B cell (primary cell): ENCODE results near the gene ANKS1B. TPM values are rescaled to one million over a fixed set of nuclear protein-coding genes. Genes with fewer than 3 reads are reported as not detected.

Source experiments
- ATAC-seq: fragments of 200-7000 bp; cut with Tn5 transposase; one replicate; pipeline ENCODE4 v1.10.0; 2021; ENCODE audit warnings: low read depth, mild to moderate bottlenecking, moderate number of reproducible peaks, moderate library complexity
- CTCF ChIA-PET: fragments of 350-600 bp; sonication (Branson Sonifier 250); formaldehyde crosslinking; loops from one replicate; lab custom pipeline; 2021; ENCODE audit warnings: antibody characterized with exemption, inconsistent platforms; lab: Charles Lee
- POLR2A ChIA-PET: fragments of 350-600 bp; sonication (Branson Sonifier 250); formaldehyde crosslinking; loops from one replicate; lab custom pipeline; 2021; ENCODE audit warnings: antibody characterized with exemption; lab: Charles Lee
- DNase-seq: peaks from one replicate; pipeline ENCODE4 v3.0.0; 2013
- H2AFZ ChIP-seq: 2 replicates; pipeline ENCODE4 v1.6.1; 2012; ENCODE audit warnings: mild to moderate bottlenecking, low read depth, low read length; ENCODE audit not compliant: insufficient read depth, poor library complexity, severe bottlenecking
- H3K27ac ChIP-seq, 2 donors: 1 replicate in 1 of 2; 2 replicates in 1 of 2; pipeline ENCODE4 v1.5.1; 2012 to 2013; ENCODE audit warnings: low read length in 2 of 2, mild to moderate bottlenecking in 2 of 2, moderate library complexity in 1 of 2
- H3K27me3 ChIP-seq, 4 experiments: fragments of 200-600 bp in 1 of 4; sonication (generic) in 1 of 4; replicated peaks in 1 of 4; 1 replicate in 2 of 4; 2 replicates in 2 of 4; pipeline versions ENCODE4 v1.6.1 to v1.7.0; 2013 to 2016; ENCODE audit warnings: low read length in 3 of 4, mild to moderate bottlenecking in 2 of 4, mixed read lengths in 1 of 4, moderate library complexity in 1 of 4; ENCODE audit not compliant: insufficient read depth in 4 of 4, control insufficient read depth in 3 of 4; ENCODE audit errors: control extremely low read depth in 1 of 4
- H3K36me3 ChIP-seq, 2 experiments: replicated peaks in 1 of 2; 1 replicate in 1 of 2; 2 replicates in 1 of 2; pipeline versions ENCODE4 v1.6.1 to v1.7.1; 2013; ENCODE audit warnings: low read length in 1 of 2; ENCODE audit not compliant: insufficient read depth in 2 of 2, control insufficient read depth in 1 of 2; ENCODE audit errors: control extremely low read depth in 1 of 2, extremely low read depth in 1 of 2
- H3K4me1 ChIP-seq, 2 donors: fragments of 200-600 bp in 1 of 2; sonication (generic) in 1 of 2; 1 replicate in 1 of 2; 2 replicates in 1 of 2; pipeline versions ENCODE4 v1.5.1 to v1.6.1; 2013 to 2017; ENCODE audit warnings: low read length in 2 of 2; ENCODE audit not compliant: control insufficient read depth in 2 of 2, insufficient read depth in 2 of 2
- H3K4me2 ChIP-seq: replicated peaks from 2 replicates; pipeline ENCODE3; 2012; ENCODE audit warnings: mild to moderate bottlenecking, low read depth, low read length; ENCODE audit not compliant: poor library complexity, severe bottlenecking
- H3K4me3 ChIP-seq, 5 experiments: fragments of 200-600 bp in 1 of 5; sonication (generic) in 1 of 5; 1 replicate in 3 of 5; 2 replicates in 2 of 5; pipeline versions ENCODE4 v1.5.1 to v1.7.0; 2011 to 2016; ENCODE audit warnings: low read length in 4 of 5, mild to moderate bottlenecking in 4 of 5, low read depth in 2 of 5, control low read depth in 1 of 5, moderate library complexity in 1 of 5; ENCODE audit not compliant: insufficient read depth in 1 of 5; ENCODE audit errors: control extremely low read depth in 1 of 5, extremely low read depth in 1 of 5
- H3K79me2 ChIP-seq: fragments of 200-600 bp; sonication (generic); one replicate; pipeline ENCODE4 v1.6.0; 2016; ENCODE audit warnings: low read length; ENCODE audit not compliant: control insufficient read depth, insufficient read depth
- H3K9ac ChIP-seq: fragments of 200-600 bp; sonication (generic); 2 replicates; pipeline ENCODE4 v1.6.1; 2017; ENCODE audit warnings: mild to moderate bottlenecking, low read length, moderate library complexity
- H3K9me3 ChIP-seq, 3 donors: one replicate each; pipeline versions ENCODE4 v1.6.1 to v1.7.1; 2013; ENCODE audit warnings: low read length in 2 of 3; ENCODE audit not compliant: control insufficient read depth in 2 of 3, insufficient read depth in 1 of 3; ENCODE audit errors: control extremely low read depth in 1 of 3
- H4K20me1 ChIP-seq: 2 replicates; pipeline ENCODE4 v1.6.0; 2012; ENCODE audit warnings: mild to moderate bottlenecking, low read length; ENCODE audit not compliant: insufficient read depth, control insufficient read depth, poor library complexity, severe bottlenecking
- H3K27ac Mint-ChIP-seq: one replicate; pipeline ENCODE4 v1.8.0; 2021; ENCODE audit warnings: mixed read lengths
- H3K27me3 Mint-ChIP-seq: one replicate; pipeline ENCODE4 v1.8.0; 2021; ENCODE audit warnings: mixed read lengths
- H3K4me1 Mint-ChIP-seq: one replicate; pipeline ENCODE4 v1.8.0; 2021; ENCODE audit warnings: mixed read lengths
- H3K4me3 Mint-ChIP-seq: one replicate; pipeline ENCODE4 v1.8.0; 2021; ENCODE audit warnings: mixed read lengths
- H3K9me3 Mint-ChIP-seq: one replicate; pipeline ENCODE4 v1.8.0; 2022; ENCODE audit warnings: mixed read lengths; ENCODE audit not compliant: insufficient read depth
- EZH2 ChIP-seq: IDR thresholded peaks from 2 replicates; pipeline ENCODE4 v1.6.1; 2012; ENCODE audit warnings: borderline replicate concordance, low read depth, mild to moderate bottlenecking, moderate library complexity, low read length; ENCODE audit not compliant: insufficient read depth, poor library complexity, severe bottlenecking
- WGBS: methylation state at CpG from one replicate; pipeline ENCODE4 v1.1.5; 2013; ENCODE audit warnings: missing lambda C conversion rate; ENCODE audit not compliant: insufficient coverage; 5-methylcytosine and 5-hydroxymethylcytosine counted together
- intact Hi-C: fragments of 100-400 bp; cut with micrococcal nuclease; formaldehyde crosslinking; loops from one replicate; pipeline ENCODE4 v1.10.0; 2022
- polyA plus RNA-seq: library from polyadenylated mRNA; depleted of rRNA; stranded (reverse); fragments of >200 nt; gene quantifications from 2 replicates; pipeline ENCODE4 v1.2.3, GENCODE V29; 2012
- total RNA-seq, 2 donors: library from RNA; stranded (reverse); fragments of 120-200 nt in 1 of 2; gene quantifications; 1 replicate in 1 of 2; 2 replicates in 1 of 2; pipeline versions ENCODE4 v1.2.3 to v1.2.4, GENCODE V29; 2013 to 2022
- TF ChIP-seq, protein P1 (sequence below): fragments of 200-600 bp; IDR thresholded peaks from one replicate; pipeline ENCODE4 v1.8.0; 2022; ENCODE audit warnings: antibody characterized with exemption, mild to moderate bottlenecking

ANKS1B gene
- total and polyA plus RNA-seq, 2 donors (not counting 1 experiment from before 2014, with no cell fraction given): not detected

- H3K4me1 Mint-ChIP-seq: no peaks in the 10 kb centered on the region
- POLR2A ChIA-PET: no interaction called here
Measured at GRCh38 chr12:98974767-98975381, 1009.9 kb downstream of the ANKS1B start.

GRCh38 chr12:98973395-98973794 lies 1011.3 kb downstream of the ANKS1B start:
- H3K9me3 ChIP-seq: no peaks in the 10 kb centered on the region
- H2AFZ ChIP-seq: no peak overlapping the region
- no peaks in the 10 kb centered on the region for H3K9me3 Mint-ChIP-seq
- no peak overlapping the region for H3K4me3 ChIP-seq
- no peaks in the 10 kb centered on the region for H3K27me3 Mint-ChIP-seq
- H3K4me3 Mint-ChIP-seq: no peak overlapping the region
- no peaks in the 10 kb centered on the region for H3K36me3 ChIP-seq
- no peak for DNase-seq
- H3K4me2 ChIP-seq: no peak overlapping the region
- ATAC-seq: no peak
- ChIA-PET POLR2A (no interaction called here), CTCF (no interaction called here)
- H3K27me3 ChIP-seq: no peaks in the 10 kb centered on the region
- no CpG with 5 or more reads among the region's 2 CpGs for WGBS
- intact Hi-C loops: no loop called here
- no peaks in the 10 kb centered on the region for H4K20me1 ChIP-seq
- H3K4me1 ChIP-seq: no peaks in the 10 kb centered on the region
- H3K27ac ChIP-seq: no peak overlapping the region
- H3K9ac ChIP-seq: no peak overlapping the region
- H3K27ac Mint-ChIP-seq: no peak overlapping the region
- no peaks in the 10 kb centered on the region for H3K4me1 Mint-ChIP-seq
- H3K79me2 ChIP-seq: no peaks in the 10 kb centered on the region
- TF ChIP-seq, protein P1, sequence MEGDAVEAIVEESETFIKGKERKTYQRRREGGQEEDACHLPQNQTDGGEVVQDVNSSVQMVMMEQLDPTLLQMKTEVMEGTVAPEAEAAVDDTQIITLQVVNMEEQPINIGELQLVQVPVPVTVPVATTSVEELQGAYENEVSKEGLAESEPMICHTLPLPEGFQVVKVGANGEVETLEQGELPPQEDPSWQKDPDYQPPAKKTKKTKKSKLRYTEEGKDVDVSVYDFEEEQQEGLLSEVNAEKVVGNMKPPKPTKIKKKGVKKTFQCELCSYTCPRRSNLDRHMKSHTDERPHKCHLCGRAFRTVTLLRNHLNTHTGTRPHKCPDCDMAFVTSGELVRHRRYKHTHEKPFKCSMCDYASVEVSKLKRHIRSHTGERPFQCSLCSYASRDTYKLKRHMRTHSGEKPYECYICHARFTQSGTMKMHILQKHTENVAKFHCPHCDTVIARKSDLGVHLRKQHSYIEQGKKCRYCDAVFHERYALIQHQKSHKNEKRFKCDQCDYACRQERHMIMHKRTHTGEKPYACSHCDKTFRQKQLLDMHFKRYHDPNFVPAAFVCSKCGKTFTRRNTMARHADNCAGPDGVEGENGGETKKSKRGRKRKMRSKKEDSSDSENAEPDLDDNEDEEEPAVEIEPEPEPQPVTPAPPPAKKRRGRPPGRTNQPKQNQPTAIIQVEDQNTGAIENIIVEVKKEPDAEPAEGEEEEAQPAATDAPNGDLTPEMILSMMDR: no peak
- no peak for TF ChIP-seq EZH2

More at GRCh38 chr12:98974767-98975381, 1009.9 kb downstream of the ANKS1B start:
- Mint-ChIP-seq H3K27me3 (no peaks in the 10 kb centered on the region), H3K4me3 (no peak overlapping the region), H3K27ac (no peak overlapping the region), H3K9me3 (no peaks in the 10 kb centered on the region)
- Histone ChIP-seq H3K27ac (no peak overlapping the region), H3K4me3 (no peak overlapping the region), H4K20me1 (no peaks in the 10 kb centered on the region), H3K79me2 (no peaks in the 10 kb centered on the region), H2AFZ (no peak overlapping the region), H3K36me3 (no peaks in the 10 kb centered on the region), H3K4me1 (no peaks in the 10 kb centered on the region), H3K4me2 (no peak overlapping the region), H3K9ac (no peak overlapping the region), H3K9me3 (no peaks in the 10 kb centered on the region), H3K27me3 (no peaks in the 10 kb centered on the region)
- ATAC-seq: no peak
- intact Hi-C loops: no loop called here
- TF ChIP-seq EZH2: no peak
- TF ChIP-seq, protein P1: no peak
- DNase-seq: no peak
- CTCF ChIA-PET: no interaction called here
